ENCODE measurements around the gene FARSB.
"Not testable (repeated sequence)": the region's sequence is repeated elsewhere in the genome, so short reads cannot be mapped to it uniquely, and the experiment has no call there.

The FARSB gene

DNA sequence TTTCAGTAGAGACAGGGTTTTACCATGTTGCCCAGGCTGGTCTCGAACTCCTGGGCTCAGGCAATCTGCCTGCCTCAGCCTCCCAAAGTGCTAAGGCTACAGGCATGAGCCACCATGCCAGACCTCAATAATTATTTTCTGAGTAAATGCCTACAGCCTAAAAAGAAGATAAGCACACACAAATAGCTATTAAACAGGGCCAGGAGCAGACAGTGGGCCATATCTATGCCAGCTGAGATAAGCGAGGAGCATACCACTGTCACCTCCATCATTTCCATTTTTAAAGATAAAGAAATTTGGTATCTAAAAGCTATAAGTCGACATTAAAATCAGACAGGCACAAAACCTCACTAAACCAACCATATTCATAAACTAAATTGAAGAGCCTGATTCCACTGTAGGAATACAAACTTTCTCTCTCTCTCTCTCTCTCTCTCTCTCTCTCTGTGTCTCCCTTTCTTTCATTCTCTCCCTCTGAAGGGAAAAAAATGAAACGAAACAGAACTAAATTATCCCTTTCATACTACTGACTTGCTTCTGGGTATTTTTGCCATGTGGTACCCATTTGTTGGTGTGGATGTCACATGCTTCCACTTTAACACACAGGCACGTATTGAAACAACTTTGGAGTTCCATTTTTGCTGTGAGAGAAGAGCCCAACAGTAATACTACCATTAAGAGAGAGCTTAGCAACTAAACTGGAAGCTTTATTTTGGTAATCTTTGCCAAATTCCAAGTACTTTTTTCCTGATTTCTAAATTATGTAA, 51.0 kb downstream of the FARSB start:
- DNase-seq (ENCODE audit: low spot score) = no peak

DNA sequence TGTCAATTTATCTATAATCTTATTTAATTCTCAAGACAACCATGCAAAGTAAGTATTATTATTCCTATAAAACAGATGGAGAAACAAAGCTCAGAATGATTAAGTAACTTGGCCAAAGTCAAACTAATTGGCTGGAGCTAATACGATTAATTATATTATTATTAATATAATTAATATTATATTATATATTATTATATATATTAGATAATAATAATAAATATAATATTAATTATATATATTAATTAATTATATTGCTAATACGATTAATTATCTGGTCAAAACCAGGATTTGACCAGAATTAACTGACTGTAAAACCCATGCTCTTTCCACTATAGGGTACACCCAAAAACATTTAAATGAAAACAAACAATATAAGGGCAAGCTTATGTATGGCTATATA, 52.4 kb downstream of the FARSB start:
- no peak for DNase-seq (ENCODE audit: low spot score)

DNA sequence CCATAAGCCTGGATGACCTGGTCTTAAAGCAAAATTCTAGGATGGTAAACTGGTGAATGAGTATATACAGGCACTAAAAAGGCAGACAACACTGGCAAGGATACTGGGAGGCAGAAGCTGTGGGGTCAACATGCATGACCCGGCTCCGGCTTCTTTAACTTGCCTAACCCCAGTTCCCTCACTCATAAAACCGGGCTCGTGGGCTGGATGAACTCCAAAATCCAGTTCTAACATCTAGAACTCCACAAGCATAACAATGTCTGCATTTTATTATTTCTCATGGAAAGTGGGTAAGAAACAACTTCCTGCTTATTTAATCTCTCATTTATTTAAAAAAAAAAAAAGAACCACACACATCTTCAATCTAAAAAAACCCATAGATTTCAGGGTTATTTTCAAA, 57.3 kb downstream of the FARSB start:
- no peak for DNase-seq (ENCODE audit: low spot score)

DNA sequence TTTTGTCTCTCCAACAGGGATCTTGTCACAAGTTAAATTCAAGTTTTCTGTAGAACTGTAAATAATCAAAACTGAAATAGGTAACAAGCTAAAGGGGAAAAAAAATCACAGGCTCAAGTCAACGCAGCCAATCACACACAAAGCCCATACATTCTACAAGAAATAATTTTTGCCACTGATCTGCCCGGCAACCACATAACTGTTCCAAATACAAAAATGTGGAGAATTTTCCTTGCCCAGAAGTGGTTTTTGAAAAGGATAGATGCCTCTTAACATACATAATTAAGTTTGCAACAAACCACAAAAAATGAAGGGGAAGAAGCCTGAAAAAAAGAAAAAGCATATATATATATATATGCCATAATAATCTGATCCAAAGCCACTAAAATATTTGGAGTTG, 60.3 kb downstream of the FARSB start:
- DNase-seq (ENCODE audit: low spot score) = no peak

DNA sequence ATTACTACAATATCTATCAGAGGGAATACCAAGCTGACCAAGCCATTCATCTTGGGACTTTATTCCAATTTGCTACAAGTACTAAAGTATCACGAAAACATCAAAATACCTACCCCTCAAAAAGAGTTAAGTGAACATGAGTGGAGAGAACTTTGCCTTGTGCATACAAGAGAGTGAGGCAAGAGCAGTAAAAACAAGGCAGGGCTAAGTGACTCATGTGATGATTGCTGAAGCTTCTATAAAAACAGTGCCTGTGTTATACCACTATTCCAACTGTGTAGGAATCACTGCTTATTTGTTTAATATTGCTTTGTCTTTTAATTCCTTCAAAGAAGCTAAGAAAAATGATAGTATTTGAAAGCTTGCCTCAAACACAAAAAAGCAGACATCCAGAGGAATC, 61.2 kb downstream of the FARSB start:
- DNase-seq (ENCODE audit: low spot score) = peak; percentile 67

DNA sequence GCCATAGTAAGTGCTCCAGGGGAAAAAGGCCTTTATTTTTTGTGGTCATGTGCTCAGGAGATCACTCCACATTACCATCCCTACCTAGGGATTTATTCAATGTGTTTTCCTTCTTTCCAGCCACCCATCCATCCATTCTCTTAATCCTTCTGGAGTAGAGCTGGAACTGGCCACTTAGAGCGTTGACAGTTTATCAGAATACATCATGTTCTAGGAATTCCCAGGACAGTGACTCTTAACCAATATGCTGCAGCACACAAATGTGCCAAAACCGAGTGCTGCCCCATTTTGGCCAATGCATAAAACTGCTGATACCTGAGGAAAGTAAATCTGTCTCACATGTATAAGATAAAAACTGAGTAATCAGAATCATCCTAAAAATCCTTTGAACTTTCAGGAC, 63.7 kb downstream of the FARSB start:
- no peak for DNase-seq (ENCODE audit: low spot score)

DNA sequence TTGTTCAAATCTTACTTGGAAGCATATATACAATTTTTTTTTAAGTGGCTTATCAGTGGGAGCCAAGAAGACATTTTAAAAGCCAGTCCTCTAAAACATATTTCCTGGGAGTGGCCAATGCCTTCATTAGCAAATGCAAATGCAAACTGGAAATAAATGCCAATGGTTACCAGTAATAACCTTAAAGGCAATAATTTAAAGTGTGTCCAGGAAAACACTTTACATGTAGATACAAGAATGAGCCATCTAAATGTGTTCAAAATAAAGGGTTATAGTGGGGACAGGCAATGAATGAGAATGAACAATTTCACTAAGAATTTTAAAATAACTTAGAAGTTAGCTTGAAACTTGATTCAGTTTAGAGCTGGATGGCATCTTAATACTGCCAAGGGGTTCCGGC, 64.2 kb downstream of the FARSB start:
- DNase-seq (ENCODE audit: low spot score) = no peak

DNA sequence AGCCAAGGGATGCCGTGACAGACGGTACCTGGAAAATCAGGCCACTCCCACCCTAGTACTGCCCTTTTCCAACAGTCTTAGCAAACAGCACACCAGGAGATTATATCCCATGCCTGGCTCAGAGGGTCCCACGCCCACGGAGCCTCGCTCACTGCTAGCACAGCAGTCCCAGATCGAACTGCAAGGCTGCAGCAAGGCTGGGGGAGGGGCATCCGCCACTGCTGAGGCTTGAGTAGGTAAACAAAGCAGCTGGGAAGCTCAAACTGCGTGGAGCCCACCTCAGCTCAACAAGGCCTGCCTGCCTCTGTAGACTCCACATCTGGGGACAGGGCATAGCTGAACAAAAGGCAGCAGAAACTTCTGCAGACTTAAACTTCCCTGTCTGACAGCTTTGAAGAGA, 71.3 kb downstream of the FARSB start:
- not testable (repeated sequence) for DNase-seq (ENCODE audit: low spot score)

DNA sequence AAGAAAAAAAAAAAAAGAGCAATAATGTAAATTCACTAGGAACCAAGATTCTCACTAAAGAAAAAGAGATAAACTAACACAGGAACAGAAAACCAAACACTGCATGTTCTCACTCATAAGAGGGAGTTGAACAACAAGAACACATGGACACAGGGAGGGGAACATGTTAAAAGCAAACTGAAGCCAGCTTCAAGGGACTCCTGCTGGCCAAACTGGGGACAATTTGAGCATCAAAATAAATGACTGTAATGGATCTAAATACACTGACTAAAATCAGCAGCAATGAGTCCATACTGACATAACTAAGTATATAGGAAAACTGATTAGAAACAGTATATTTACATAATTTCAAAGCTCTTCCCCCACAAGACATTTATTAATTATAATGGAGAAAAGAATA, 73.0 kb downstream of the FARSB start:
- DNase-seq (ENCODE audit: low spot score) = no peak

DNA sequence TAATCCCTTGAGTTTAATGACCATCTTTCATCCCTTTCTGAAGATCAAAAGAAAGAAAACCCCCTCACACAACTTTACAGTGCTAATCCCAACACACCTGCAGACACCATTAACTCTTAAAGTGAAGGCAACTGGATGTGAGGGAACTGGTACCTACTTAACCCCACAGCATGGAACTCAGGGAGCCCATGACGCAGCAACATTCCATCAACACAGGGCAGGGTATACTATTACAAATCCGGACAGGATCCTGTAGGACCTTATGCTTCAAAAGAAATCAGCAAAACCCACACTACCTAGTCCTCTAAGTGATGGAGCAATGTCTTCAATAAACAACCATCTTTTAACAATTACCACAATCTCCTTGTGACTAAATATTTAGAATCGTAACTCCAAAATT, 78.6 kb downstream of the FARSB start:
- no peak for DNase-seq (ENCODE audit: low spot score)

DNA sequence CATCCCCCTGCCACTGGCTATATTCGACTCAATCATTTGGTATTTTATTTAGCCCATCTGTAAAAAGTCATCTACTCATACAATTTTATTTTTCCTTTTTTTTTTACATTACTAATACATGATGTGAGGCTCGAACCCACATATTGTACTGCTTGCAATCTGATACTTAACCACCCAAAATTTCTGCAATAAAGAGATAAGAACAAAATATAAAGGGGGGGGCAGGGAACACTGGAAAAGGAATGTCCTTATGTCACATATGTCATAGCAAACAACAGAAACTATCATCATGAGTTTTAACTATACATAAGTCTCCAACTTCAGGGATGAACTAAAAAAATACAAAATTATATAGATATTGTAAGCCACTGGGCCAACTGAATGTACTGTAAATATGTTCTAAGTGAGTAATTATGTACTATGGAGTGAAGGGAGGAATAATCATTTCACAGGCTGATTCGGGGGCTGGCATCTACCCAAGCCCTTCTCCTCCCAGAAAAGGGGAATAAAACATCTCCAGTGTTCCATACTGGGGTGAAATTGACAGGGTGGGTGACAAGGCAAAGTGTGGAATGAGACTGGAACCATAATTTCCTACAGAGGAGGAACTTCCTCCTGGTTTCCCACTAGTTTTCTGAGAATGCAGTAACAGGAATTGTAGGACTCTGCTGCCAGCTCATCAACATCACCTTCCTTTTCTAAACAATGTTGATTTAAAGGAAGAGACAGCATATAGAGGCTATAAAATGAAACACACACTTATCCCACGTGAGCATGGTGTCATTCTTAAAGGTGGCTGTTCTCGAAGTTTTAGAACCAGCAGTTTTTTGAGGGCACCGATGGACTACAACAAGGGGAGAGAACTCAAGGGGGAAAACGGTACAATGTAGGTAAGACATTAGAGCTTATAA, 79.5 kb downstream of the FARSB start:
- no peak for DNase-seq (ENCODE audit: low spot score)

DNA sequence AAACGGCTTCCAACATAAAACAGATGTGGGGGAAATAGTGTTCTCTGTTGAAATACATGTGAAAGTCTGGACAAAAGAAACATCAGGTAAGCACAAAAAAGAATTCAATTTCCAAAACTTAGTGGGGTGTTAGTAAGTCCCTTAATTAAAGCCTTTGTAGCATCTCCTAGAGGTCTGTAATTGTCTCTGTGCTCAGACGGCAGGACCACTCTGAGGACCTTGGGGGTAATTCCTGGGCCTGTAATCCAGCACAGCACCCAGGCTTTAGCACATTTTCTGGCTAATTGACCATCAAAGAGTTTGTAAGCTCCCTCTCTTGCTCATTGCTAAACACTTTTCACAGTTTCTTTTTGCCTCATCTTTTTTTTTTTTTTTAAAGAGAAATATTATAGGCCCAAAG, 80.3 kb downstream of the FARSB start:
- no peak for DNase-seq (ENCODE audit: low spot score)

DNA sequence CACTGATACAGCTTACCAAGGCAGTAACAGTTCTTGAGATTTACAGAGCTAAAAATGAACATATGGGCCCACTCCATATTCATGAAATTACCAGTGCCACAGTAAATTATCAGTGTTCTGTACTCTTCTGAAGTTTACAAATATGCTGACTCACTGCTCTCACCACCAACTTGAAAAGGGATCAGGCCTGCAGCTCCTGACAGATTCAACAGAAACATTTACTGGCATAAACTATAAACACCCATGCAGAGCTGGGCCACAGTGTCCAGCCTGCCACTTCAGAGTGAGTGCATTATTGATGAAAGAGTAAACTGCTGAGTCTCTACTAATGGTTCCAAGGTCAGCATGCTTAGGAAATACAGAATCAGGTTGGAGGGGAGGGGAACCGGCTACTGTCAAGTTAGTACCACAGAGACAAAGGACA, 83.1 kb downstream of the FARSB start:
- no peak for DNase-seq (ENCODE audit: low spot score)

DNA sequence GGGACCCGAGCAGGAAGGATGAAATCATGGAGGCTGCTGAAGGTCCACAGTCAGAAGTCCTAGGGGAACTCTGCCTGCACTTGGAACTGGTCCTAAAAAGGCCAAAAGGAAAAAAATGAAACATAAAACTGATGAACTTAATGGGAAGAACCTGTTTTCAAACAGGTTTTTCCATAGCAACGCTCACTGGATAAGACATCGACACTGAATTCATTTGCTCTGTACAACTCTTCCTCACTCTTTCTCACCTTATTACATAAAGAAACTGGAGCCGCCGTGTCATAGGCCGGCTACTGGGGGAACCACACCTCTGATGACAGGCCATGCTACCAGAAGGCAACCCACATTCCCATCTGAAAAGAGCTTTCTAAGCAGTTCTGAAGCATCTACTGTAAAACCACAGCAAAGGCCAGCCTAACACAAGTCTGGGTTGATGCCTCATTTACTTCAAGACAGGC, 83.6 kb downstream of the FARSB start:
- DNase-seq (ENCODE audit: low spot score) = no peak

DNA sequence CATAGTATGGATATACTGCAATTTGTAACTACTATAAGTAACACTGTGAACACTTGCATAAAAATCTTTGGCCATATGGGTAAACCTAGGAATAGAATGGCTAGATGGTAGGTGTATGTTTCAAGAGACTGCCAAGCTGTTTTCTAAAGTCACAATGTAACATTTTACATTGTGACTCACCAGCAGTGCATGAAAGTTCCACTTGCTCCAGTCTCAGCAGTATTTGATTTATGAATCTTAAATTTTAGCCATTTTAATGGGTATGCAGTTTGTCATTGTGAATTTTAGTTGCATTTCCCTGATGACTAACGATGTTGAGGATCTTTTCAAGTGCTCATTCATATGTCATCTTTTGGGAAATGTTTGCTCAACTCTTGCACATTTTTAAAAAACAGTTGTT, 86.1 kb downstream of the FARSB start:
- DNase-seq (ENCODE audit: low spot score) = no peak

DNA sequence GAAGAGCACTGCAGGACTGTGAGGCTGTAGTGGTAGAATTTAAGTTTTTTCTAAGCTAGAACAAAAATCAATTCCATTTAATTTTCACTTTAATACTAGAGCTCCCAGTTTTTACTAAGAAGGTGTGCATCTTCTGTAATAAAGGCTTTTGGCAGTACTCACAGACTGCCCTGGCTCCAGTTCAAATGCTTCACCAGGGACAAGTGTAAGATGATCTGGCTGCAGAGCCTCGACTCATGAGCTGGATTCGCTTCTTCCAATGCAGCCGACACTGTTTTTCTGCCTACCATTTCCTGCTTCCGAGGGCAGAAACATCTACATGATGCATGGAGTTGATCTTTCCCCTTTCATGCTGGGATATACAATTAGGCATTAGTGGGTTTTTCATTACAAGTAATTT, 87.0 kb downstream of the FARSB start:
- no peak for DNase-seq (ENCODE audit: low spot score)

DNA sequence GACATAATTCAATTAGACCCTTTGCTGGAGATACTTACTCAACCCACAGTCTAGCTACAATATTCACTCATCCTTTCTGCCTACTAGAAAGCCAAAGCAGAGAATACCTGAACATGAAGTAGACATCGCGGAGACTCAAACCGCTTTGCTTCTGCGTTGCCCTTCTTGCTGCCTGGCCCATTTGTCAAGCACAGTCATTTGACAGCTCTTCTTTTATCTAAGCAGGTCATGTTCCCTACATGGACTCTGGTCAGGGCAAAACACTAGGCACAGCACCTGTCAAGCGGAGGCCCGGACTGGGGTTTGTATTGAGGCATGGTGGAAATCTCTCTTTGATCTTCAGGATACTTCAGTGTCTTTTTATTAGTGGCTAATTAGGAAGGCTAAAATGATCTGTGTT, 89.7 kb downstream of the FARSB start:
- no peak for DNase-seq (ENCODE audit: low spot score)

DNA sequence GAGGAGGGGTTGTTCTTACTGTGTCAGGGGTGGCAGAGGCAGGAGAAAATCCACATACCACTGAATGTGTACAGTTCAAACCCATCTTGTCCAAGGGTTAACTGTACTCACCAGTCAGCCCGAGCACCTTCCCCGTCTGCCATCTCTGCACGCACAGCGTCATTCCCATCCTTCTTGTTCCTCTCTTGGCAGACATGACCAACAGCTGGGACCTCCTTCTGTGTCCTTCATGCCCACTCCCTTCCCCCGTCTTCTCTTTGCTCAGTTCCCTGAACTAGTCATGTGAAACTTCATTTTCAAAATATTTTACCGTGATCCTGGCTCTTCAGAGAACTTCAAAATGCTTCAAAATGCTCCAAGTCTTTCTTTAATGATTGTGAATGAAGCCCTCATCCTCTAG, 92.0 kb downstream of the FARSB start:
- DNase-seq (ENCODE audit: low spot score) = no peak

DNA sequence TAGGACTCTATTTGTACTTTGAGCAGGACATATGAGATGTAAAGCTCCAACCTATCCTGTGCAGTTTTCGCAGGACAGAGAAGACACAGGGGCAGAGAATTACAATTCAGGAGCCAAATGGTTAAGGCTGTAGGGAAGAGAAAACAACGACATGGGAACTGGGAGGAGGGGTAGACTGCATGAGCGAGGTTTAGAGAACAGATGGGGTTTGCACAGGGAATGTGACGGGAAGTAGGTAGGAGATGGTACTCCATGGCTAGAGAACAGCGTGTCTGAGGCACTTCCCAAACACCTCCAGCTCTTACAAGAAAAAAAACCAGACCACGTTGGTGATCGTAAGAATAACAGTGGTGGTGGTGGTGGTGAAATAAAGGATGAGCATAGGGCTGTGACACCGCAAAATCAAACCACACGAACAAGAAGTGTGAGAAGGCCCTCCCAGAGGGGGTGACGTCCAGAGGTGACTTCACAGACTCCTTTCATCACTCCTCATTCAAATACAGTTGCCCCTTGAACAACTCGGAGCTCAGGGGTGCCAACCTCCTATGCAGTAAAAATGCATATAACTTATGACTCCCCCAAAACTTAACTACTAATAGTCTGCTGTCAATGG, 92.7 kb downstream of the FARSB start:
- no peak for DNase-seq (ENCODE audit: low spot score)

DNA sequence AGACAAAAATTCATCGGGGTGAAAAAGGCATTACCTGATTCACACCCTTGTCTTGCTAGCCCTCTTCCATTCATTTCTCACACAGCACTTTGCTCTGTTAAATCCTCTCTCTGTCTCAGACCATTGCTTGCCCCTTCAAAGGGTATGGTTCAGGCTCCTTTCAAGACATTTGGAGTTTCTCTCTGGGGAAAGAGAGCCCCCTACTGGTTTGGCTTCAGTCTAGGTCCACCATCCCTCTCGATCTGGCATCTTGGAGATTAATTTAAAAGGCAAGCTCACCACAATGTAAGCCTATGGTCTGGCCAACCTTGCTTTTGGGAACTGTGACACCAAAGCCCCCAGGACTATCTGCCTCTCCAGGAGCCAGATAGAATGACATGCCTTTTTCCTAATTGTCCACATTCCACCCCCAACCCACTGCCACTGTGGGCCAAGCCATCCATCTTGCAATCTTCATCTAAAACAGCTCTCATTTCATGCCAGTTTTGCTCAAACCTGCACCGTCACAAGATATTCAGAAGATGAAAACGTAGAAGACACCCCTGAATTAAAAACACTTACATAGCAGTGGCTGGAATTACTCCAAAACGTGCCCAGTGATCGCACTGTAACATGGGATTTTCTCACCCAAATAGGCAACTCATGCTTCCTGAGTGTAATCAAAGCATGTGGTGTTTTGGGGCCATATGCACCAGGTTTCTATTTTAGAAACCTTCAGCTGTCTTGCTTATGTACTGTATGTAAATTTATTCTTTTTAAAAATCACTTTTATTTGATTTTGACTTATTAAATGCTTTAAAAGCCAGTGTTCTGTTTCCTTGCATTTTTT, 93.9 kb downstream of the FARSB start:
- peak; percentile 55 for DNase-seq (ENCODE audit: low spot score)

DNA sequence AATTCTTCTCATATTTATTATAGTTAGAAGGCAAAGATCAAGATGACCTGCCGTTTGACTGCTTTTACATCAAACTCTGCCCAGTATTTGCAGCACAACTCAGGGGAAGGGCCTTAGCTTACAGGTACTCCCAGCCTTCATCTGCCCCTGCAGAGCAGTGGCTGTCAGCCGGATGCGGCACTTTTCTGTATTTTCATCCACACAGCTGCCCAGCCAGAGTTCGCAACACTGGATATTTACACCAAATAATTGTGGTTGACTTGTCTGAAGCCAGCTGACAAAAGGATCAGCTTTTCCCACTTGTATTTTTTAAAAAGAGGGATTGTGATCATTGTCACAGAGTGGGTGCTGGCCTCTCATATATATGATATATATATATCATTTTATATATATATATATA, 94.7 kb downstream of the FARSB start:
- no peak for DNase-seq (ENCODE audit: low spot score)

DNA sequence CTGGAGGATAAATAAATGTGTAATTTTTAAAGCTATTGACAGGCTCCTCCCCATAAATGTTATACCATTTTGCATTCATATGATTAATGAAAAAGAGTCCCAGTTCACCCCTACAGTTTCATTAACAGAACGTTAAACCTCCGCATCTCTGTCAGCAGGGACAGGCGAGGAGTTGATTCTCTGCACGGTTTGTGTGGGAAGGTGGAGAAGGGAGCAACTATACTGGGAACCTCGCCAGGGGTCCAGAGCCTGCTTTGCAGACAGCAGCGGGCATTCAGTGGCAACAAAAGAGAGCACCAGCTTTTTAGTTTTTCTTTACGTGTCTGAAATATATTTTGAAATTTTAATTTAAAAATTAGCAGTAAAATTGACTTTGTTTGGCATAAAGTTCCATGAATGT, 101.4 kb downstream of the FARSB start:
- no peak for DNase-seq (ENCODE audit: low spot score)
